GM23248 (cell line): ENCODE data around the gene NUDT4. TPM values are rescaled to one million over a fixed set of nuclear protein-coding genes. Genes with fewer than 3 reads are reported as not detected.
"Not testable (repeated sequence)": the region's sequence is repeated elsewhere in the genome, so short reads cannot be mapped to it uniquely, and the experiment has no call there.

Source experiments
- DNase-seq: peaks from one replicate; pipeline ENCODE4 v3.0.0-alpha.2; 2015
- H2AFZ ChIP-seq: fragments of 200-600 bp; sonication (generic); 2 replicates; pipeline ENCODE4 v1.6.1; 2016; ENCODE audit warnings: antibody characterized with exemption
- H3F3A ChIP-seq: fragments of 200-600 bp; sonication (generic); 2 replicates; pipeline ENCODE4 v1.6.1; 2016; ENCODE audit warnings: mild to moderate bottlenecking, antibody characterized with exemption, mixed run types; ENCODE audit not compliant: insufficient read depth
- H3K27ac ChIP-seq: fragments of 200-600 bp; sonication (generic); 2 replicates; pipeline ENCODE4 v1.5.1; 2016; ENCODE audit warnings: mild to moderate bottlenecking
- H3K27me3 ChIP-seq: fragments of 200-600 bp; sonication (generic); replicated peaks from 2 replicates; pipeline ENCODE4 v1.6.1; 2016; ENCODE audit warnings: mild to moderate bottlenecking; ENCODE audit not compliant: insufficient read depth
- H3K36me3 ChIP-seq: fragments of 200-600 bp; sonication (generic); 2 replicates; pipeline ENCODE4 v1.6.1; 2016; ENCODE audit warnings: low read depth, mild to moderate bottlenecking
- H3K4me1 ChIP-seq: fragments of 200-600 bp; sonication (generic); 2 replicates; pipeline ENCODE4 v1.6.1; 2016; ENCODE audit warnings: mild to moderate bottlenecking; ENCODE audit not compliant: insufficient read depth
- H3K4me2 ChIP-seq: fragments of 200-600 bp; sonication (generic); one replicate; pipeline ENCODE4 v1.6.1; 2016; ENCODE audit warnings: mild to moderate bottlenecking; ENCODE audit not compliant: unreplicated experiment
- H3K4me3 ChIP-seq: fragments of 200-600 bp; sonication (generic); 2 replicates; pipeline ENCODE4 v1.5.1; 2016; ENCODE audit warnings: mild to moderate bottlenecking
- H3K79me2 ChIP-seq: fragments of 200-600 bp; sonication (generic); 2 replicates; pipeline ENCODE4 v1.6.1; 2016; ENCODE audit warnings: mild to moderate bottlenecking; ENCODE audit not compliant: insufficient read depth
- H3K9ac ChIP-seq: fragments of 200-600 bp; sonication (generic); 2 replicates; pipeline ENCODE4 v1.6.1; 2016; ENCODE audit warnings: mild to moderate bottlenecking
- H3K9me2 ChIP-seq: fragments of 200-600 bp; sonication (generic); 2 replicates; pipeline ENCODE4 v1.6.1; 2016; ENCODE audit warnings: mixed run types, mild to moderate bottlenecking, moderate library complexity; ENCODE audit not compliant: insufficient read depth
- H3K9me3 ChIP-seq: fragments of 200-600 bp; sonication (generic); one replicate; pipeline ENCODE4 v1.6.1; 2017; ENCODE audit warnings: low read depth
- H4K20me1 ChIP-seq: fragments of 200-600 bp; sonication (generic); 2 replicates; pipeline ENCODE4 v1.6.0; 2016; ENCODE audit not compliant: insufficient read depth
- EZH2 ChIP-seq: fragments of 200-600 bp; sonication (generic); IDR thresholded peaks from 2 replicates; pipeline ENCODE4 v1.6.1; 2018; ENCODE audit warnings: antibody characterized with exemption, mild to moderate bottlenecking; ENCODE audit not compliant: insufficient read depth, poor library complexity, severe bottlenecking
- EZH2phosphoT487 ChIP-seq: fragments of 200-600 bp; sonication (generic); IDR thresholded peaks from 2 replicates; pipeline ENCODE4 v1.6.1; 2018; ENCODE audit warnings: antibody characterized with exemption, moderate library complexity, mild to moderate bottlenecking, low read depth; ENCODE audit not compliant: insufficient read depth
- WGBS, 2 experiments: methylation state at CpG; one replicate each; pipeline ENCODE4 v1.1.6; 2015 to 2017; ENCODE audit warnings: low lambda C conversion rate in 2 of 2, low coverage in 1 of 2; ENCODE audit errors: missing lambda C conversion rate in 2 of 2; 5-methylcytosine and 5-hydroxymethylcytosine counted together
- in situ Hi-C: fragments of 300-500 bp; cut with MboI; formaldehyde crosslinking; loops from 2 replicates; pipeline ENCODE4 v1.15.0; 2020
- polyA plus RNA-seq: library from polyadenylated mRNA; unstranded; fragments of >200 nt; fragmentation: Nextera tagmentation; extraction: Ambion mirVana; gene quantifications from 2 replicates; pipeline ENCODE4 v1.2.1, GENCODE V29; 2016
- total RNA-seq: library from RNA; depleted of rRNA; stranded (reverse); fragments of >200 nt; shearing (Covaris generic); gene quantifications from 2 replicates; pipeline ENCODE4 v1.2.3, GENCODE V29; 2014

NUDT4 gene
- total and polyA plus RNA-seq, 2 experiments from 2014 or later: 37.2 to 47.8 TPM

- Histone ChIP-seq H3F3A (peaks cover 40% of the 10 kb centered on the region), H3K27ac (peak overlapping the region; percentile 72), H3K9ac (peak overlapping the region; percentile 98), H3K4me2 (peak overlapping the region; percentile 97), H4K20me1 (0 out of 2 replicates have a peak, but pooled peaks cover 3% of the 10 kb centered on the region), H3K9me2 (no peaks in the 10 kb centered on the region), H3K27me3 (no peaks in the 10 kb centered on the region), H3K79me2 (peaks cover 34% of the 10 kb centered on the region), H3K4me3 (peak overlapping the region; percentile 76), H3K36me3 (no peaks in the 10 kb centered on the region), H2AFZ (peak overlapping the region; percentile 95), H3K9me3 (no peaks in the 10 kb centered on the region), H3K4me1 (peaks cover 28% of the 10 kb centered on the region)
- 54 to 60% methylated on average over 10 of the region's 10 CpGs for WGBS, 2 experiments
- DNase-seq: peak; percentile 71
- in situ Hi-C loops: no loop called here
- TF ChIP-seq EZH2: no peak
- no peak for TF ChIP-seq EZH2phosphoT487
These were observed 1.1 kb upstream of the NUDT4 start for GRCh38 chr12:93376436-93377251.

- peak overlapping the region; percentile 95 for H3K27ac ChIP-seq
- H3K9me3 ChIP-seq, in situ Hi-C loops, H4K20me1 ChIP-seq, H3K9me2 ChIP-seq, H3K27me3 ChIP-seq, H3K36me3 ChIP-seq: not testable (repeated sequence)
- peak overlapping the region; percentile 99 for H3K4me2 ChIP-seq
- peaks cover 52% of the 10 kb centered on the region for H3K79me2 ChIP-seq
- 0 to 1% methylated on average over 32 to 41 of the region's 64 CpGs for WGBS, 2 experiments
- DNase-seq: peak; percentile 88
- peaks cover 47% of the 10 kb centered on the region for H3F3A ChIP-seq
- H3K9ac ChIP-seq: peak overlapping the region; percentile 98
- peak overlapping the region; percentile 100 for H3K4me3 ChIP-seq
- peak overlapping the region; percentile 96 for H2AFZ ChIP-seq
- H3K4me1 ChIP-seq: peaks cover 30% of the 10 kb centered on the region
These were observed 672 bp downstream of the NUDT4 start for GRCh38 chr12:93378196-93378997.

- H3K4me2 ChIP-seq: peak overlapping the region; percentile 99
- peak overlapping the region; percentile 96 for H2AFZ ChIP-seq
- WGBS, 2 experiments: 0% methylated on average over 4 of the region's 4 CpGs
- peaks cover 47% of the 10 kb centered on the region for H3F3A ChIP-seq
- no peaks in the 10 kb centered on the region for H3K9me2 ChIP-seq
- no peaks in the 10 kb centered on the region for H3K36me3 ChIP-seq
- H3K4me1 ChIP-seq: peaks cover 30% of the 10 kb centered on the region
- H3K9ac ChIP-seq: peak overlapping the region; percentile 98
- in situ Hi-C loops: no loop called here
- no peaks in the 10 kb centered on the region for H3K9me3 ChIP-seq
- peak; percentile 74 for DNase-seq
- no peaks in the 10 kb centered on the region for H3K27me3 ChIP-seq
- peaks cover 57% of the 10 kb centered on the region for H3K79me2 ChIP-seq
- H3K4me3 ChIP-seq: peak overlapping the region; percentile 100
- TF ChIP-seq EZH2phosphoT487: no peak
- no peak for TF ChIP-seq EZH2
- 0 out of 2 replicates have a peak, but pooled peaks cover 3% of the 10 kb centered on the region for H4K20me1 ChIP-seq
- H3K27ac ChIP-seq: peak overlapping the region; percentile 95
These were observed 1.2 kb downstream of the NUDT4 start for GRCh38 chr12:93378998-93379325.

GRCh38 chr12:93379326-93379980 is 1.7 kb downstream of the NUDT4 start:
- no peaks in the 10 kb centered on the region for H3K9me3 ChIP-seq
- H3K9ac ChIP-seq: peak overlapping the region; percentile 98
- no peaks in the 10 kb centered on the region for H3K9me2 ChIP-seq
- peak; percentile 56 for DNase-seq
- 2% methylated on average over 8 of the region's 8 CpGs for WGBS, 2 experiments
- H3K4me1 ChIP-seq: peaks cover 30% of the 10 kb centered on the region
- peak overlapping the region; percentile 95 for H3K27ac ChIP-seq
- 0 out of 2 replicates have a peak, but pooled peaks cover 3% of the 10 kb centered on the region for H4K20me1 ChIP-seq
- peak overlapping the region; percentile 100 for H3K4me3 ChIP-seq
- no peaks in the 10 kb centered on the region for H3K36me3 ChIP-seq
- peak overlapping the region; percentile 99 for H3K4me2 ChIP-seq
- H3F3A ChIP-seq: peaks cover 47% of the 10 kb centered on the region
- in situ Hi-C loops: no loop called here
- H2AFZ ChIP-seq: peak overlapping the region; percentile 96
- TF ChIP-seq EZH2 (no peak), EZH2phosphoT487 (no peak)
- no peaks in the 10 kb centered on the region for H3K27me3 ChIP-seq
- peaks cover 62% of the 10 kb centered on the region for H3K79me2 ChIP-seq
